Epithelial cell of umbilical artery (primary cell): ENCODE results near the gene MYO1D. TPM values are rescaled to one million over a fixed set of nuclear protein-coding genes. Genes with fewer than 3 reads are reported as not detected.

Experiments
- total RNA-seq: library from RNA; depleted of rRNA; stranded (reverse); fragments of >200 nt; gene quantifications from 2 replicates; pipeline ENCODE4 v1.2.3, GENCODE V29; 2014

MYO1D gene
- total RNA-seq: 17.9 and 62.0 TPM in 2 replicates

DNA sequence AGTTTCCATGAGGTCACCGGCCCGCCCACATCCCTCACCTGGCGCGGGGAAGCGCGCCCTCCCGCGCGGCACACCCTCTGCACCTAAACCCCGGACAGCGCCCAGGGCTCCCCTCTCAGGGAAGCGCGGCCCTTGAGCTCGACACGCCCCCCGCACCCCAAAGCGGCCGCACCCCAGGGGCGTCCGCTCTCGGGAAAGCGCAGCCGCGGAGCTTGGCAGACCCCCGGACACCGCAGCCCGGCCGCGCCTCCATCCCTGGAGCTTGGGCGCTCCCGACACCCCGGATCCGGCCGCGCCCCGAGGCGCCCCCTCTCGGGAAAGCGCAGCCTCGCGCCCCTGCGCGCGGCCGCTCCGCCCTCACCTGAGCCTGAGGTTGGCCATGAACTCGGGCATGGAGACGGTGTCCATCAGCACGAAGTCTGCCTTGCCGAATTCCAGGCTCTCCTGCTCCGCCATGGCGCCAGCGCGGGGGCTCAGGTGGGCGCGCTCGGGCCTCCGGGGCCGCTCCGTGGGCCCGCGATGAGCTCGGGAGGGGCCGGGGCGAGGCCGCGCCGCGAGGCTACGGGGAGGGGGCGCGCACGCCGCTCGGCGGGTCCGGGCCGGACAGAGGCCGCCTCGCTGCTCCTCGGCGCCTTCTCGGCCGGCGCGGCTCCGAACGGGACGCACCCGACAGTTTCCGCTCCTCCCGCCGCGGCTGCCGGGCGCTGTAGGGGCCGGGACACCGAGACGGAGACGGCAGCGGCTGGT lies at the start of gene MYO1D:
Gene MYO1D (minus strand): TSS at position 708 of the 747 bp plus-strand sequence. CDS start 252 bp downstream, at position 456.

DNA sequence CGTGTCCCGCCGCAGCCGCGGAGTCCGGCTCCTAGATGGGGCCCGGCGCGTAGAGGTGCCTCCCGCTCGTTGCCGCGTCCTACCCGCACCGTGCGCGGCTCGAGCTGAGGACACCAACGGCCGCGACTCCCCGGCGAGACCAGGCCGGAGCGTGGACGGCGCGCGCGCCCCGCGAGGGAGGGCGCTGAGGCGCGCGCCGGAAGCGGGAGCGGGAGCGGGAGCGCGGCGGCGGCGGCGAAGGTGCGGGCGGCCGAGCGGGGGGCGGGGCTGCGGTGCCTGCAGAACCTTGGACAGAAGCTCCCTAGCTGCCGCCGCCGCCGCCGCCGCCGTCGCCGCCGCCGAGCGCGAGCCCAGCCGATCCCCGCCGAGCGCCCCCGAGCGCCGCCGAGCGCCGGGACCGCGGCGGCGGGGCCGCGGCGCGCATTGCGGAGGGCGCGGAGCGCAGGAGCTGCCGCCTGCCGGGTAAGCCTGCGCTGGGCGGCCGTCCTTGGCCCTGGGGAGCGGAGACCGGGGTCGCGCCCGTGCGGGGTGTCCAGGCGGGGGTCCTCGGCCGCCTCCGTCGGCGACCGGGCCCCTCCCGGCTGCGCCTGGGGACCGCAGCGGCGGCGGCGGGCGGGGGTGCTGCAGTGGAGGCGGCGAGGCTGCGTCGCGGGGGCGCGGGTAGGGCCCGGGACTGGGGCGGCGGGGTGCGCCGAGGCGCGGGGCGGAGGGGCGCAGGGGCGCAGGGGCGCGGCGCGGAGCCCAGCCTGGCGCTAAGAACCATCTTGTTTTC lies 390.0 kb downstream of the MYO1D start, which contains the start of gene CDK5R1:
Gene CDK5R1 (plus strand): TSS at position 293 of the 772 bp plus-strand sequence. CDS start 628 bp downstream, outside the sequence.

DNA sequence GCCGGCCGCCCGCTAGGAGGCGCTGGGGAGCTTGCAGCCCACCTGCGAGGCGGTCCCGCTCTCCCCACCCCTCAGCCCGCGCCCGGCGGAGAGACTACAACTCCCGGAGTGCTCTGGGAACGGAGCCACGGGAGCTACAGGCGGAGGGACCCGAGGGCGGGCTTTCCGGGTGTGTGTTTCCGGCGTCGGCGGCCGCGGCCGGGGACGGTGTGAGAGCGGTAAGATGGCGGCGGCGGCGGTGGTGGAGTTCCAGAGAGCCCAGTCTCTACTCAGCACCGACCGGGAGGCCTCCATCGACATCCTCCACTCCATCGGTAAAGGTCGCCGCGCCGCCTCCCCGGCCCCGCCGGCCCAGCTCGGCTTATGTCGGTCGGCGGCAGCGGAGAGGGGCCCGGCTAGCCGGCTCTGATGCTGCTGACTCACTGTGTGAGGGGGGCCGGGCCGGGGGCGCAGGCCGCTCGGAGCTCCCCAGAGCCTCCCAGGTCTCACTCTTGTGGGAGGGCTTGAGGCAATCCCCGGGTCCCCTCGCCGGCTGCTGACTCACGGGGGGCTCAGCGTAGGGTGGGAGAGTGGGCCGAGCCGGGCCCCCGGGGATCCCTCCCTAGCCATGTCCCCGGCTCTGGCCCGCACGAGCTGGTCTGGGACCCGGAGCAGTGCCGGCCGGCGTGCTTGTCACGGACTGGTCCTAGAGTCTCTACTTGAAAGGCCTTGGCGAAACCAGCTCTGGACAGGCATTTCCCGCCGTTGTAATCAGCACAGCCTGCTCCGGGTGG lies 432.4 kb downstream of the MYO1D start, which contains the start of gene PSMD11:
Gene PSMD11 (plus strand): TSS at position 210 of the 773 bp plus-strand sequence. CDS start 14 bp downstream, at position 224.

Other genes starting within 250 kb of the MYO1D start
- gene TMEM98, start 51.0 kb upstream of the MYO1D start, total RNA-seq: 95.4 and 165 TPM in 2 replicates
- gene SPACA3, start 114.7 kb upstream of the MYO1D start, total RNA-seq: not detected in 2 replicates